Inferior parietal cortex (tissue), 1 donor: ENCODE data around the gene IAPP.
A peak's percentile ranks its signal among the peaks of the same experiment; 100 is the strongest.
"Not testable (repeated sequence)": the region's sequence is repeated elsewhere in the genome, so short reads cannot be mapped to it uniquely, and the experiment has no call there.

Experiments
- DNase-seq: peaks from one replicate; pipeline ENCODE4 v3.0.0-alpha.2; 2016; ENCODE audit errors: extremely low spot score

Gene IAPP

GRCh38 chr12:21372602-21373001, at the start of gene IAPP:
TSS of gene IAPP (plus strand) at chr12:21372902. CDS start at chr12:21373352, 450 bp downstream.
- no peak for DNase-seq

- DNase-seq, result peak; percentile 30
These were observed 49.0 kb upstream of the IAPP start for GRCh38 chr12:21323736-21324135.

GRCh38 chr12:21324551-21324950, 48.2 kb upstream of the IAPP start:
- peak; percentile 77 for DNase-seq

GRCh38 chr12:21328578-21328977, 44.1 kb upstream of the IAPP start:
- DNase-seq, result no peak

GRCh38 chr12:21330682-21331253, 41.9 kb upstream of the IAPP start:
- DNase-seq, result no peak

GRCh38 chr12:21334771-21335325, 37.9 kb upstream of the IAPP start, which contains the start of gene SLCO1A2:
TSS of gene SLCO1A2 (minus strand) at chr12:21334917. CDS start at chr12:21334647, 270 bp downstream.
- DNase-seq, result no peak

GRCh38 chr12:21336656-21337055, 36.0 kb upstream of the IAPP start:
- DNase-seq, result peak; percentile 80

- peak; percentile 78 for DNase-seq
These were observed 35.2 kb upstream of the IAPP start for GRCh38 chr12:21337453-21337852.

GRCh38 chr12:21337959-21338744, 34.5 kb upstream of the IAPP start:
- DNase-seq, result peak; percentile 32

- no peak for DNase-seq
These were observed 32.8 kb upstream of the IAPP start for GRCh38 chr12:21339921-21340320.

- no peak for DNase-seq
These were observed 32.3 kb upstream of the IAPP start for GRCh38 chr12:21340403-21340802.

- DNase-seq, result no peak
These were observed 30.9 kb upstream of the IAPP start for GRCh38 chr12:21341769-21342168.

- DNase-seq, result no peak
These were observed 29.1 kb upstream of the IAPP start for GRCh38 chr12:21343636-21344035.

GRCh38 chr12:21346542-21347205, 26.0 kb upstream of the IAPP start:
- DNase-seq, result no peak

- no peak for DNase-seq
These were observed 21.7 kb upstream of the IAPP start for GRCh38 chr12:21350975-21351374.

- DNase-seq, result no peak
These were observed 19.2 kb upstream of the IAPP start for GRCh38 chr12:21353487-21353886.

- no peak for DNase-seq
These were observed 18.8 kb upstream of the IAPP start for GRCh38 chr12:21353948-21354347.

GRCh38 chr12:21354641-21355040, 18.1 kb upstream of the IAPP start:
- no peak for DNase-seq

- not testable (repeated sequence) for DNase-seq
These were observed 12.1 kb upstream of the IAPP start for GRCh38 chr12:21360632-21361031.

GRCh38 chr12:21369141-21369980, 3.3 kb upstream of the IAPP start:
- no peak for DNase-seq

GRCh38 chr12:21370845-21371449, 1.8 kb upstream of the IAPP start:
- no peak for DNase-seq
